Measurements from ENCODE around the gene HSPA12B.

Gene HSPA12B

GRCh38 chr20:3732327-3733118, at the start of gene HSPA12B:
Gene HSPA12B (plus strand): TSS chr20:3732685. CDS start chr20:3738675, 5,990 bp downstream.
- Mint-ChIP-seq H3K9me3 (no peaks in the 10 kb centered on the region), H3K4me3 (no peak within 1 kb of the TSS), H3K27ac (peak within 1 kb of the TSS; percentile 13), H3K27me3 (peaks cover 57% of the 10 kb centered on the region), H3K36me3 (ENCODE audit: low read depth) (no peaks in the 10 kb centered on the region), H3K4me1 (ENCODE audit: low read depth) (peaks cover 52% of the 10 kb centered on the region)
- intact Hi-C loops (cut with micrococcal nuclease) = no loop called here

GRCh38 chr20:3685341-3685740, 47.1 kb upstream of the HSPA12B start:
- Mint-ChIP-seq H3K4me3 (no peak overlapping the region), H3K27me3 (peaks cover 64% of the 10 kb centered on the region), H3K4me1 (ENCODE audit: low read depth) (peaks cover 25% of the 10 kb centered on the region), H3K9me3 (no peaks in the 10 kb centered on the region), H3K27ac (no peak overlapping the region), H3K36me3 (ENCODE audit: low read depth) (peaks cover 29% of the 10 kb centered on the region)
- intact Hi-C loops (cut with micrococcal nuclease) = no loop called here

- Mint-ChIP-seq H3K9me3 (no peaks in the 10 kb centered on the region), H3K36me3 (ENCODE audit: low read depth) (peaks cover 40% of the 10 kb centered on the region), H3K27ac (no peak overlapping the region), H3K4me3 (no peak overlapping the region), H3K27me3 (peaks cover 53% of the 10 kb centered on the region), H3K4me1 (ENCODE audit: low read depth) (peaks cover 21% of the 10 kb centered on the region)
- intact Hi-C loops (cut with micrococcal nuclease) = no loop called here
These were observed 46.1 kb upstream of the HSPA12B start for GRCh38 chr20:3686421-3686820.

GRCh38 chr20:3686867-3687321, 45.6 kb upstream of the HSPA12B start:
- no peak overlapping the region for H3K27ac Mint-ChIP-seq
- peaks cover 18% of the 10 kb centered on the region for H3K4me1 Mint-ChIP-seq (ENCODE audit: low read depth)
- peaks cover 48% of the 10 kb centered on the region for H3K27me3 Mint-ChIP-seq
- H3K9me3 Mint-ChIP-seq = no peaks in the 10 kb centered on the region
- H3K36me3 Mint-ChIP-seq (ENCODE audit: low read depth) = peaks cover 45% of the 10 kb centered on the region
- H3K4me3 Mint-ChIP-seq = no peak overlapping the region
- intact Hi-C loops (cut with micrococcal nuclease) = no loop called here

GRCh38 chr20:3687655-3688054, 44.8 kb upstream of the HSPA12B start:
- Mint-ChIP-seq H3K4me1 (ENCODE audit: low read depth) (peaks cover 18% of the 10 kb centered on the region), H3K27ac (no peak overlapping the region), H3K27me3 (peaks cover 42% of the 10 kb centered on the region), H3K9me3 (no peaks in the 10 kb centered on the region), H3K4me3 (no peak overlapping the region), H3K36me3 (ENCODE audit: low read depth) (peaks cover 52% of the 10 kb centered on the region)
- intact Hi-C loops (cut with micrococcal nuclease) = no loop called here

GRCh38 chr20:3689978-3690377, 42.5 kb upstream of the HSPA12B start:
- intact Hi-C loops (cut with micrococcal nuclease) = no loop called here
- H3K4me3 Mint-ChIP-seq = no peak overlapping the region
- no peaks in the 10 kb centered on the region for H3K9me3 Mint-ChIP-seq
- peaks cover 18% of the 10 kb centered on the region for H3K4me1 Mint-ChIP-seq (ENCODE audit: low read depth)
- H3K27me3 Mint-ChIP-seq = peaks cover 22% of the 10 kb centered on the region
- no peak overlapping the region for H3K27ac Mint-ChIP-seq
- H3K36me3 Mint-ChIP-seq (ENCODE audit: low read depth) = peaks cover 76% of the 10 kb centered on the region

GRCh38 chr20:3690413-3690812, 42.1 kb upstream of the HSPA12B start:
- H3K36me3 Mint-ChIP-seq (ENCODE audit: low read depth) = peaks cover 80% of the 10 kb centered on the region
- H3K4me1 Mint-ChIP-seq (ENCODE audit: low read depth) = peaks cover 18% of the 10 kb centered on the region
- intact Hi-C loops (cut with micrococcal nuclease) = no loop called here
- no peak overlapping the region for H3K4me3 Mint-ChIP-seq
- H3K27ac Mint-ChIP-seq = no peak overlapping the region
- peaks cover 18% of the 10 kb centered on the region for H3K27me3 Mint-ChIP-seq
- H3K9me3 Mint-ChIP-seq = no peaks in the 10 kb centered on the region

- no peak overlapping the region for H3K4me3 Mint-ChIP-seq
- H3K4me1 Mint-ChIP-seq (ENCODE audit: low read depth) = peaks cover 18% of the 10 kb centered on the region
- peaks cover 89% of the 10 kb centered on the region for H3K36me3 Mint-ChIP-seq (ENCODE audit: low read depth)
- peaks cover 11% of the 10 kb centered on the region for H3K27me3 Mint-ChIP-seq
- H3K27ac Mint-ChIP-seq = no peak overlapping the region
- H3K9me3 Mint-ChIP-seq = no peaks in the 10 kb centered on the region
- intact Hi-C loops (cut with micrococcal nuclease) = no loop called here
These were observed 41.2 kb upstream of the HSPA12B start for GRCh38 chr20:3691306-3691705.

GRCh38 chr20:3691897-3692296, 40.6 kb upstream of the HSPA12B start:
- no peak overlapping the region for H3K4me3 Mint-ChIP-seq
- intact Hi-C loops (cut with micrococcal nuclease) = no loop called here

GRCh38 chr20:3692706-3693294, 39.7 kb upstream of the HSPA12B start:
- Mint-ChIP-seq H3K9me3 (no peaks in the 10 kb centered on the region), H3K27me3 (peaks cover 2% of the 10 kb centered on the region), H3K4me1 (ENCODE audit: low read depth) (peaks cover 15% of the 10 kb centered on the region), H3K4me3 (no peak overlapping the region), H3K36me3 (ENCODE audit: low read depth) (peaks cover 100% of the 10 kb centered on the region), H3K27ac (no peak overlapping the region)
- intact Hi-C loops (cut with micrococcal nuclease) = no loop called here

More at GRCh38 chr20:3691897-3692296, 40.6 kb upstream of the HSPA12B start:
- peaks cover 18% of the 10 kb centered on the region for H3K4me1 Mint-ChIP-seq (ENCODE audit: low read depth)
- H3K36me3 Mint-ChIP-seq (ENCODE audit: low read depth) = peaks cover 95% of the 10 kb centered on the region
- no peak overlapping the region for H3K27ac Mint-ChIP-seq
- H3K27me3 Mint-ChIP-seq = peaks cover 6% of the 10 kb centered on the region
- H3K9me3 Mint-ChIP-seq = no peaks in the 10 kb centered on the region

- H3K27me3 Mint-ChIP-seq = peaks cover 1% of the 10 kb centered on the region
- H3K27ac Mint-ChIP-seq = no peak overlapping the region
- no peaks in the 10 kb centered on the region for H3K9me3 Mint-ChIP-seq
- peaks cover 100% of the 10 kb centered on the region for H3K36me3 Mint-ChIP-seq (ENCODE audit: low read depth)
- H3K4me1 Mint-ChIP-seq (ENCODE audit: low read depth) = peaks cover 9% of the 10 kb centered on the region
- H3K4me3 Mint-ChIP-seq = no peak overlapping the region
- intact Hi-C loops (cut with micrococcal nuclease) = no loop called here
These were observed 39.1 kb upstream of the HSPA12B start for GRCh38 chr20:3693376-3693775.

- peaks cover 1% of the 10 kb centered on the region for H3K27me3 Mint-ChIP-seq
- no peaks in the 10 kb centered on the region for H3K4me1 Mint-ChIP-seq (ENCODE audit: low read depth)
- no peaks in the 10 kb centered on the region for H3K9me3 Mint-ChIP-seq
- peaks cover 100% of the 10 kb centered on the region for H3K36me3 Mint-ChIP-seq (ENCODE audit: low read depth)
- H3K4me3 Mint-ChIP-seq = no peak overlapping the region
- intact Hi-C loops (cut with micrococcal nuclease) = no loop called here
- H3K27ac Mint-ChIP-seq = no peak overlapping the region
These were observed 37.6 kb upstream of the HSPA12B start for GRCh38 chr20:3694864-3695263.

- H3K27ac Mint-ChIP-seq = no peak overlapping the region
- H3K4me1 Mint-ChIP-seq (ENCODE audit: low read depth) = no peaks in the 10 kb centered on the region
- intact Hi-C loops (cut with micrococcal nuclease) = no loop called here
- no peaks in the 10 kb centered on the region for H3K9me3 Mint-ChIP-seq
- no peak overlapping the region for H3K4me3 Mint-ChIP-seq
- H3K27me3 Mint-ChIP-seq = peaks cover 1% of the 10 kb centered on the region
- H3K36me3 Mint-ChIP-seq (ENCODE audit: low read depth) = peaks cover 98% of the 10 kb centered on the region
These were observed 36.3 kb upstream of the HSPA12B start for GRCh38 chr20:3696200-3696599.

GRCh38 chr20:3696745-3697587, 35.5 kb upstream of the HSPA12B start:
- H3K4me1 Mint-ChIP-seq (ENCODE audit: low read depth) = no peaks in the 10 kb centered on the region
- peaks cover 1% of the 10 kb centered on the region for H3K27me3 Mint-ChIP-seq
- no peak overlapping the region for H3K4me3 Mint-ChIP-seq
- no peaks in the 10 kb centered on the region for H3K9me3 Mint-ChIP-seq
- H3K36me3 Mint-ChIP-seq (ENCODE audit: low read depth) = peaks cover 98% of the 10 kb centered on the region
- H3K27ac Mint-ChIP-seq = no peak overlapping the region
- intact Hi-C loops (cut with micrococcal nuclease) = no loop called here
